ENCODE data around the gene COL28A1.
A peak's percentile ranks its signal among the peaks of the same experiment; 100 is the strongest.

Gene COL28A1

DNA sequence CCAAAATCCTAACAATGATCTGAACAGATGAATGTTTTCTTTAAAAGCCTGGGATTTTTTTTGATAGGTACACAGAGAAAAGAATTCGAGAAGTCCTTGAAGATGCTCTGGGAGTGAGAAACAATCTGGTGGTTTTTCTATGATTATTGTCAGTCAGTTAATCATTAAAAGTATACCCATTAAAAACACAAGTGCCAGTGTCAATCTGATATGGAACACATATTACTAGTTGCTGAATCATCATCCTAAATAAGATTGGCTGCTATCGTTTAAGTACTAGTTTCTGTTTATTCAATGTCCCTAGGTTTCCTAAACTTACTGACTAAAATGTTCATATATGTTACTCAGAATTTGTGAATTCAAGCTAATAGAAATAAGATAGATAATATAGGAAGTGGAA lies 16.1 kb downstream of the COL28A1 start:
- H3K4me3 Mint-ChIP-seq: no peak overlapping the region
- ATAC-seq (replicated peaks) (no peak), DNase-seq (no peak)
- H3K36me3 Mint-ChIP-seq: no peaks in the 10 kb centered on the region
- no peaks in the 10 kb centered on the region for H3K4me1 Mint-ChIP-seq
- H3K27me3 Mint-ChIP-seq: no peaks in the 10 kb centered on the region
- no peaks in the 10 kb centered on the region for H3K9me3 Mint-ChIP-seq
- H3K27ac Mint-ChIP-seq: no peak overlapping the region

DNA sequence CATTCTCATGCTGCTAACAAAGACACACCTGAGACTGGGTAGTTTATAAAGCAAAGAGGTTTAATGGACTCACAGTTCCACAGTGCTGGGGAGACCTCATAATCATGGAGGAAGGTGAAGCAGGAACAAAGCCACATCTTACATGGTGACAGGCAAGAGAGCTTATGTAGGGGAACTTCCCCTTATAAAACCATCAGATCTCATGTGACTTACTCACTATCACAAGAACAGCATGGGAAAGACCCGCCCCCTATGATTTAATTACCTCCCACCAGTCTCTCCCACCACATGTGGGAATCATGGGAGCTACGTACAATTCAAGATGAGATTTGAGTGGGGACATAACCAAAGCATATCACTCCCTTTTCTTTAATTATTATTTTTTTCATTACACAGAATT lies 16.6 kb downstream of the COL28A1 start:
- ATAC-seq (replicated peaks) (no peak), DNase-seq (no peak)
- no peaks in the 10 kb centered on the region for H3K4me1 Mint-ChIP-seq
- H3K27ac Mint-ChIP-seq: no peak overlapping the region
- no peaks in the 10 kb centered on the region for H3K9me3 Mint-ChIP-seq
- no peaks in the 10 kb centered on the region for H3K36me3 Mint-ChIP-seq
- H3K4me3 Mint-ChIP-seq: no peak overlapping the region
- no peaks in the 10 kb centered on the region for H3K27me3 Mint-ChIP-seq

DNA sequence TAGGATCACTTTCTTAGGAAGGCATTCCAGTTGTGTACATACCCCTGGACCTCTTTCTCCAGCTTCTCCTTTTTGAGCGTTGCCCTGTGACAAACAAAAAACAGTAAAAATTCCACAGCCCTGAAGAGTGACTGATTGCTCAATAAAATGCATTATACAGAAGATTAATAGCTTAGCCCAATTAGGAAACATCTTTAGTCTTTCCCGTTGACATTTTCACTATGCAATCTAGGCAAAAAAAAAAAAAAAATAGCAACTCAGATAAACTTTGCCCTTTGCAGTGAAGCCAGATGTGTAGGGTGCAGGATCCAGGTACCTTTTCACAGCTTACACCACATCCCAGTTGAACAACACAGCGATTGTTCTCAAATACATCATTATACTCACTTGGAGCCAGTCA lies 17.9 kb downstream of the COL28A1 start:
- H3K36me3 Mint-ChIP-seq: no peaks in the 10 kb centered on the region
- no peaks in the 10 kb centered on the region for H3K27me3 Mint-ChIP-seq
- no peak overlapping the region for H3K4me3 Mint-ChIP-seq
- no peak for ATAC-seq (replicated peaks)
- H3K27ac Mint-ChIP-seq: no peak overlapping the region
- H3K4me1 Mint-ChIP-seq: no peaks in the 10 kb centered on the region
- DNase-seq: no peak
- no peaks in the 10 kb centered on the region for H3K9me3 Mint-ChIP-seq

DNA sequence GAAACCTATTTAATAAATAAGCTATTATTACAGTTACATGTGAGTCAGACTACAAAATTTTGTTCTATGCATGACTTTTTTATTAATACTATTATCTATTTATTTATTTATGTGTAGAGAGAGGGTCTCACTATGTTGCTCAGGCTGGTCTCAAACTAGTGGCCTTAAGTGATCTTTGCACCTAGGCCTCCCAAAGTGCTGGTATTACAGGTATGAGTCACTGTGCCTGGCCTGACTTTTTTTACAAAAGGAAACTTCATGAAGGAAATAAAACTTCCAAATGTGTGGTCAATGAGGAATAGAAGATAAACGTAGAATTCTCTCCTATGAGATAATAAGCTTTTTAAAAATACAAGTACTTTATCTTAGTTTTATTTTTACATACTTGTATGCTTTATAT lies 19.0 kb downstream of the COL28A1 start:
- Mint-ChIP-seq H3K4me3 (no peak overlapping the region), H3K9me3 (no peaks in the 10 kb centered on the region), H3K4me1 (no peaks in the 10 kb centered on the region), H3K27me3 (no peaks in the 10 kb centered on the region), H3K27ac (no peak overlapping the region), H3K36me3 (no peaks in the 10 kb centered on the region)
- DNase-seq: no peak
- no peak for ATAC-seq (replicated peaks)

DNA sequence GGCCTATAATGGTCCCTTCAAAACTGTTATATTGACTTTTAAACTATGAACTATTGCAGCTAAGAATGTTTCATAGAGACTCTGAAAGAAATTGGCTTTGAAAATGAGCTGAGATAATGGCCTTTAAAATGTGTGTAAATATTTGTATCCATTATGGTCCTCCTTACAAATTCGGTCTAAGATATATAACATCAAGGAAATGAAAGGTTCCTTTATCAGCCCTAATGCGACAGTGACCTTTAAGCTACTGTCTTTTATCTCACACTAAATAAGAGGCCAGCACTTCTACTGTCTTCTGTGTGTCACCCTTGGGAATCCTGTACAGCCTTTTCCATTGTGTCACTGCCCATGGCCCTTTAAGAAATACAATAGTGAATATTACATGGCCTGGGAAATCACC lies 19.5 kb downstream of the COL28A1 start:
- H3K27me3 Mint-ChIP-seq: no peaks in the 10 kb centered on the region
- H3K4me3 Mint-ChIP-seq: no peak overlapping the region
- H3K4me1 Mint-ChIP-seq: no peaks in the 10 kb centered on the region
- no peak overlapping the region for H3K27ac Mint-ChIP-seq
- no peaks in the 10 kb centered on the region for H3K9me3 Mint-ChIP-seq
- DNase-seq (no peak), ATAC-seq (replicated peaks) (peak in 1 of 2 donors; percentile 57)
- H3K36me3 Mint-ChIP-seq: no peaks in the 10 kb centered on the region

DNA sequence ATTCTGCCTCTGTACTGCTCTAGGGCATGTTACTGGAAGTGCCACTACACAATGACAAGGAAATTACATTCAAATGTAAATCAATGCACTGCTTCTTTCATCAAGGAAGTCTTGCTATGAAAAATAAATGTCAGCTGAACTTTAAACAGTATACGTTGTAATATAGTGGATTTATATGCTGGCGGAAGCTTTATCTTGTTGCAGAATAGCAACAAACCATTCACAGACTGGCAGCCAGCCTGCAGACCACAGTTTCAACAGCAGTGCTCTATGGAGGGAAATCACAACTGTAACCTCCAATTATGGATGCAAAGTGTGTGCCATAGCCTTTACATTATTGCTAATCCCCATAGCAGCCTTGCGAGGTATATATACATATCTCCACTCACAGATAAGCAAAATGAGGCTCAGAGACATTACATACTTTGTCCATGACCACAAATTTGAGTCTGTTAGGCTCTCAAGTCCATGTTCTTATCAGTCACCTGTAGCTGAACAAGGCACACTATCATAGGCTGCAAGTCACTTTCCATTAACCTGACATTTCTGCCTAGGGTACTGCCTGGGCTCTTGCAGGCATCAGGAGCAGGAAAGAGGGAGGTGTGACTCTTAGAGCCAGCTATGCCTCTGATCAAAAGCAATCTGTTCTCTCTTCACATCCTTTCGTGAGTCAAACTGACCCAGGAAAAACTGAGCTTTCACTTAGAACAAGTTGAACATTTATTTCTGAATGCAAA lies 22.6 kb downstream of the COL28A1 start:
- Mint-ChIP-seq H3K9me3 (no peaks in the 10 kb centered on the region), H3K27me3 (no peaks in the 10 kb centered on the region), H3K36me3 (no peaks in the 10 kb centered on the region), H3K4me1 (no peaks in the 10 kb centered on the region), H3K27ac (no peak overlapping the region), H3K4me3 (no peak overlapping the region)
- ATAC-seq (replicated peaks) (no peak), DNase-seq (no peak)

DNA sequence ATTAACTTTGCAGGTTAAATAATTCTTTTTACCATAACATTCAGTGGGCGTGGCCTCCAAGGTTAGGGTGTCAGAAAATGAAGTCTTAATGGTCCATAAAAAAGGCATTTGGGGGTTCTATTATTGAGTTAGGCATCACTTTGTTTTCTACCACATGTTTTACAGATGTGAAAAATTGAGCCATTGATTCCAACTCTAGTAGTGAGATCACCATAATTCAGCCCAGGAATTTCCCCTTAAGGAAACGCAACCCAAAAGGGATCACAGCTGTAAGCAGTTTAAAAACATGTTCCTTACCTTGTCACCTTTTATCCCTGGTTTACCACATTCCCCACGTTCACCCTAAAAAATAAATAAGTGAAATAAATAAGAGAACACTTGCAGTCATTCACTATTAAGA lies 24.9 kb downstream of the COL28A1 start:
- ATAC-seq (replicated peaks) (no peak), DNase-seq (no peak)
- Mint-ChIP-seq H3K4me1 (no peaks in the 10 kb centered on the region), H3K36me3 (no peaks in the 10 kb centered on the region), H3K27ac (no peak overlapping the region), H3K4me3 (no peak overlapping the region), H3K9me3 (no peaks in the 10 kb centered on the region), H3K27me3 (no peaks in the 10 kb centered on the region)

DNA sequence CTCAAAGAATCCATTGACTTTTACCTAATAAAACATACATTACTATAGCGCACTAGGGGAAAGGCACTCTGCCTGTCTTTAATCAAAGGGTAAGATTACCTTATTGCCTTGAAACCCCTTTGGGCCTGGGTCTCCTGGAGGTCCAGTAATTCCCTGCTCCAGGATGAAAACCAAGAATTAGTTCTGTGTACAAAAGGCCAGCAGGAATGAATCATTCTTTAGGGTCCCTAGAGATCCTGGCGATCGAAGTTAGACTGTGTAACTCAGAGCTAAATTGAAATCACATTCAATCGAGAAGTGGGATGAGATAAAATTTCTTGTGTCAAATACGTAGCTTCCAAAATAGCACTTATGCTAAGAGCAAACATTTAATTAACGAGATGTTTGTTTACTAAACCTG lies 29.8 kb downstream of the COL28A1 start:
- Mint-ChIP-seq H3K4me3 (no peak overlapping the region), H3K27me3 (no peaks in the 10 kb centered on the region), H3K4me1 (no peaks in the 10 kb centered on the region), H3K27ac (no peak overlapping the region), H3K36me3 (no peaks in the 10 kb centered on the region), H3K9me3 (no peaks in the 10 kb centered on the region)
- DNase-seq (no peak), ATAC-seq (replicated peaks) (no peak)

DNA sequence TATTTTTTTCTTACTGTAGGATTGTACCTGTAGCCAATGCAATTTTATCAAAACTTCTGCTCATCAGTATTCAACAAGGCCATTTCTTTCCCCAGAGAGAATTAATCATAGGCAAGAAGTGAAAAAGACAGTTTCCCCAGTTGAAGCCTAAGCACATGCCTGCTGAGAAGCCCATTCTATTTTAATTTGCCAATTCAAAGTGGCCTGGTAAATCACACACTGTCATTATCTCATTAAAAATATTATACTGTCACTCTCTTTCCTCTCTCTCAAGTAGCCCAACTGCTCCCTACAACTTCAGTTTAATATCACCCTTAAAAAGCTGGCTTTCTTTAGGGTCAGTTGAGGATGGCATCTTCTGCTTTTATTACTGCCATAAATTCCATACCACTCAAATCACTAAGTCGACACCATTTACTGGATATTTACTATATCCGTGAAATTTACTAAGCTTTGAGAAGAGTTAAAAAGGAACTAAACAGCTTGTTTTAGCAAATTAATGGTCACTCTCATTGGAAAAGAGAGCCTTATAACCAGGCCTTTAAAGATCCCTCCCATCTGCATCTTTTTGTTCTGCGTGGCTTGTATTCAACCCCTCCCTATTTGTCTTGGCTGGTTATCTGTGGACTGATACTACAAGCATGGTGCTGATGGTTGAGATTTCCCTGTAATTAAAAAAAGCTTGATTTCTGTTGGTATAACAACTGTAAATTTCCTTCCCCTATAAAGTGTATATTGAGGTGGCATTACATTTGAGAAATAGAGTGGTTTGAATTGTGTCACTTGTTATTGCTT lies 30.6 kb downstream of the COL28A1 start:
- ATAC-seq (replicated peaks) (no peak), DNase-seq (no peak)
- no peaks in the 10 kb centered on the region for H3K36me3 Mint-ChIP-seq

DNA sequence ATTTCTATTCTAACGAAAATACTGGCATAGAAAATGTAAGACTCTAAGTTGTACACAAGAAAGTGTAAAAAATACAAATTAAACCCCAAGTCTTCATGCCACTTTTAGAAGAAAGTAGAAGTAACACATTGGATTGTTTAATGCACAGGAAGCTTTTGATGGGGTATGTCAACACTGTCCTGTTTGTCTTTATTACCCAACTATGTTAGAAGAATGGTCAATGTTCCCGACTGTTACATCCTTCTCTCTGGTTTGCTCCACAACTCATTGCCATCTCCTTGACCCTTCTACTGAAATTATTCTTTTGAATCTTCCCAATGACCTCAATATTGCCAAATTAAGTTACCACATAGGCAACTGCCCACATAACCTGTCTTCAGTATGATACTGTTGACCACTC lies 35.8 kb downstream of the COL28A1 start:
- Mint-ChIP-seq H3K4me1 (no peaks in the 10 kb centered on the region), H3K9me3 (no peaks in the 10 kb centered on the region), H3K4me3 (no peak overlapping the region), H3K27ac (no peak overlapping the region), H3K27me3 (no peaks in the 10 kb centered on the region), H3K36me3 (no peaks in the 10 kb centered on the region)
- DNase-seq: no peak
- ATAC-seq (replicated peaks): no peak

More for the DNA sequence above, 30.6 kb downstream of the COL28A1 start:
- H3K4me1 Mint-ChIP-seq: no peaks in the 10 kb centered on the region
- no peak overlapping the region for H3K4me3 Mint-ChIP-seq
- no peak overlapping the region for H3K27ac Mint-ChIP-seq
- H3K9me3 Mint-ChIP-seq: no peaks in the 10 kb centered on the region
- H3K27me3 Mint-ChIP-seq: no peaks in the 10 kb centered on the region

DNA sequence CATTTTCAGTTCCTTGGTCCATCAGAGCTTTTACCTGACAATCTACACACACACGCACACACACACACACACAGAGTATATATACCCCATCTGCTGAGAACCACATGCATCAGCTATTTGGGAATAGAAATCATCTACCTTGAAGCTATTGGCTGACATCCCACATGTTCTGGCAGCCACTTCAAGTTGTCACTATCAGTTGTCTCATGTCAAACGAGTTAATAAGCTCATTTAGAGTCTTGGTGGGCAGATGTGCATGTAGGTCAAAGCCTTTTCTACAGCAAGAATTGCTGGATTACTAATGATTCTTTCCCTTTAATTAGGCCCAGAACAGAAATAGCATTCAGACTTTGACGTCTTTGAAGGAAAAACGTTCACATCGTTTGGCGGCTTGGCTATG lies 36.8 kb downstream of the COL28A1 start:
- Mint-ChIP-seq H3K36me3 (no peaks in the 10 kb centered on the region), H3K9me3 (no peaks in the 10 kb centered on the region), H3K27me3 (no peaks in the 10 kb centered on the region), H3K4me3 (no peak overlapping the region), H3K4me1 (no peaks in the 10 kb centered on the region), H3K27ac (no peak overlapping the region)
- ATAC-seq (replicated peaks): no peak
- no peak for DNase-seq

DNA sequence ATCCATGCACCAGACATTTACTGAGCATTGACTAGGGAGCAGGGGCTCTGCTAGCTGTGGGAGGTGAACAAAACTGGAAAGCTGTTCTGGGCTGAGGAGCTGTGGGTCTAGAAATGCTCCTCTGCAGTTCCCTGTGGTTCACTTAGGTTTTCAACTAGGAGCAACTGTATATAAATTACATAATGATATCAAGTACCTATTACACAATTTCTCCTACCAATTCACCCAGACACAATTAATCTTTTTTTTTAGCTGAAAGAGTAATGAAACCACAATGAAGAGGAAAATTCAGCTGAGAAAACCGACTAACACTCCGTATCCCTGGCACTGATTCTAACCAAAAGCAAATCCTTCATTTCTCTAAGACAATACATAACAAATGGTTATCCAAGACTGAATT lies 39.4 kb downstream of the COL28A1 start:
- H3K36me3 Mint-ChIP-seq: no peaks in the 10 kb centered on the region
- no peaks in the 10 kb centered on the region for H3K9me3 Mint-ChIP-seq
- no peak for DNase-seq
- ATAC-seq (replicated peaks): no peak
- no peak overlapping the region for H3K4me3 Mint-ChIP-seq
- H3K4me1 Mint-ChIP-seq: no peaks in the 10 kb centered on the region
- H3K27ac Mint-ChIP-seq: no peak overlapping the region
- no peaks in the 10 kb centered on the region for H3K27me3 Mint-ChIP-seq

DNA sequence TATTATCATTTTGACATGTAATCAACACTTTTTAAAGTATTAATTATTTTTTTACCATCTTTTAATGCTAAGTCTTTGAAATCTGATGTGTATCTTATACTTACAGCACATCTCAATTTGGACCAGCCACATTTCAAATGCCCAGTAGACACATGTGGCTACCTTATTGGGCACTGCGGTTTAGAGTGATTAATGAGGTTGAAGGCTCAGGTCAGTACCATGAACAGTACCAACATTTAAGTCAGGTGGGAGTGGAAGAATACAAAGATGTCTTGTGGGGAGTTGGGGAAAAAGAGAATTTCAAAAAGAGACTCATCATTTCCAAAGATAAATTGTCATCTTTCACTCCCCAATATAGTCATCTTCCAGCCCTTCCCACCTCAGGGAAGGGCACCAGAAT lies 40.5 kb downstream of the COL28A1 start:
- H3K36me3 Mint-ChIP-seq: no peaks in the 10 kb centered on the region
- no peak overlapping the region for H3K4me3 Mint-ChIP-seq
- H3K27ac Mint-ChIP-seq: no peak overlapping the region
- no peaks in the 10 kb centered on the region for H3K9me3 Mint-ChIP-seq
- ATAC-seq (replicated peaks) (no peak), DNase-seq (no peak)
- H3K27me3 Mint-ChIP-seq: no peaks in the 10 kb centered on the region
- peaks cover 0 to 2% of the 10 kb centered on the region in 2 donors for H3K4me1 Mint-ChIP-seq

DNA sequence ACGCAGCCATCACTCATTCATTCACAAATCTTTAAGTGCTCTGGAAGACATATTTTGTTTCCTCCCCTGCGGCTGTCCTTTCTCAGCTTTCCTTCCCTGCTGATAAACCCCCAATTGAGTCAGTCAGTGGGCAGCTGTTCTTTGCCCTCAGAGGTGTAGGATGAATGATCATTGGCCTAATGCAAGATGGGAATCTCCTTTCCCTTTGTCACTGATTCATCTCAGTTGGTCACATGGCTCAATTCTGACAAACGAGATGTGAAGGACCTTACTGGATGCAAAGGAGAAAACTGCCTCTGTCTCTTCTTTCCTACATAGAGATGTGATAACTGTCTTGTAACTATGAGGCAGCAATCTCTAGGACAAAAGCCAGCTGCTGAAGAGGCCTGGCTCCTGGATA lies 44.6 kb downstream of the COL28A1 start:
- no peak overlapping the region for H3K27ac Mint-ChIP-seq
- H3K9me3 Mint-ChIP-seq: peaks cover 3% of the 10 kb centered on the region in 2 donors
- no peaks in the 10 kb centered on the region for H3K27me3 Mint-ChIP-seq
- peaks cover 9 to 11% of the 10 kb centered on the region in 2 donors for H3K4me1 Mint-ChIP-seq
- no peak overlapping the region for H3K4me3 Mint-ChIP-seq
- DNase-seq (no peak), ATAC-seq (replicated peaks) (no peak)
- no peaks in the 10 kb centered on the region for H3K36me3 Mint-ChIP-seq

DNA sequence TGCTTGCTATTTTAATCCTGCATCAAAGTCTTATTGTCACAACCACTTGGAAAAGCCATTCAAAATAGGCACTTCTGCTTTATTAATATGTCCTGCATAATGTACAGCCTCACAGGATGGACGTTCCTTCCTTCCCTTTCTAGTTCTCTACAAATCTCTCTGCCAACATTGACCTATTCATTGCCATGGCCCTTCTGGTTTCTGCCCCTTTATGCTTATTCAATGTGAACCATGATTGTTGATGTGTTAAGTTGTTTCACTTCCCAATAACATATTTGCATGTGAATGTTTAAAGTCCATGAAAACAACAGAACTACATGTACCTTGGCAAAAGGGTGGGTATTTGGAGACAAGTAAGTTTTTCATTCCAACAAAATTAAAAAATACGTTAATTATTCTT lies 45.7 kb downstream of the COL28A1 start:
- Mint-ChIP-seq H3K4me1 (peaks cover 9 to 11% of the 10 kb centered on the region in 2 donors), H3K27me3 (no peaks in the 10 kb centered on the region), H3K9me3 (peaks cover 3% of the 10 kb centered on the region in 2 donors), H3K4me3 (no peak overlapping the region), H3K27ac (no peak overlapping the region), H3K36me3 (peaks cover 0 to 2% of the 10 kb centered on the region in 2 donors)
- ATAC-seq (replicated peaks): peak; percentile 80 to 84
- no peak for DNase-seq

Data from stimulated activated naive B cell treated with anti-CD40 and anti-IgM and Interleukin-4, amounts not matched to agents 10 μg/mL and 1 μg/mL and 100 μg/mL, for 72 hours (primary cell).